Stimulated activated CD4-positive, alpha-beta T cell treated with anti-CD3 and anti-CD28 coated beads, Interleukin-2, amount 100 ng/mL, for 48 hours (primary cell): ENCODE data around the gene TIMM17B.
A peak's percentile ranks its signal among the peaks of the same experiment; 100 is the strongest.
"Not testable (repeated sequence)": the region's sequence is repeated elsewhere in the genome, so short reads cannot be mapped to it uniquely, and the experiment has no call there.

Experiments
- DNase-seq, 2 donors: peaks; one replicate each; pipeline ENCODE4 v3.0.0-alpha.2; 2020

The TIMM17B gene

DNA sequence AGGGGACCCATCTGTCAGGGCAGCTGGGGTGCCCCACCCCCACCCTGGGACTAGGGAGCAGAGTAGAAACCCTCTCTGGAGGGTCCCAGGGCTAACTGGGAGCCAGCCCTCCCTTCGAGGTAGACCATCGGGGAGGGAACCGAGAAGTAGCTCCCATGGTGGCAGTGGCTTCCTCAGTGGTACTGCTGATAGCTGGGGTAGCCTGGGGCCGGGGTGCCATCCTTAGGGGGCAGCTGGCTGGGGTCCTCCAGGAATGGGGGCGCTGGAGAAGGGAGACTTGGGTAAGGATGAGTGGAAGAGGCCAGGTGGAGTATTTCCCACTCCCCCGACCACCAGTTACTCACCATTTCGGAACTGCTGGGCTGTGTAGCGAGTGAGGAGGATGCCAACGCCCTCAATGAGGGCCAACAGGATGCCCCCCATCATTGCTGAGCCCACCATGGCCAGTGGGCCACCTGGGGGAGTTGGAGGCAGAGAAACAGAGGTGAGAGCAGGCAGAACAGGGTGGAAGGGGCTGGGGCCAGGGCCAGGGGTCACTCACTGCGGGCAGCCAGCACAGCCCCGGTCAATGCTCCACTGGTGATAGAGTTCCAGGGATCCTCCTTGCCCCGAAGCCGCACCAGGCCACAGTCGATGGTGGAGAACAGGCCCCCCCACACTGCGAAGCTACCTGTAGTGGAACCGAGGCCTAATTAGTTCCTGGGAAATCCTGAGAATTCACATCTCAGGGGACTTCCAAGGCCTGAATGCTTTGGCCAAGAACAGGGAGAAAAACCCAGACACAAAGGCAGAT, 3.8 kb downstream of the TIMM17B start:
- no peak for DNase-seq

DNA sequence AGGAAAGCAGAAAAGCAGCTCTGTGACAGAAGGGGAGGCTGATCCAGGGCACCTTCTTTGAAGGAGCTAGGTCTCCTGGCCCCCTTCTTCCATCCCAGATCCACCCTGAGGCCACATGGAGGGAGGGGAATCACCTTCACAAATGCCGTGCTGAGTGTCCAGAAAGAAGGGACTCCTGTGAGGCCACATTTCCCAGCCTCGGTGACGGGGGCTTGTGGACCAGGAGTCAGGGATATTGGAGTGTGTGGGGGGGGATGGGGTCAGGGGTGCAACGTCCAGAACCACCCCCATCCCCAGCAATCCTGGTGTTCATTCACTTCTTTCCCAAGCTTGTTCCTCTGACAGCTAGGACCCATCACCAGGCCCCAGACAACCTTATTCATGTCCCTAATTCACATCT, 4.7 kb downstream of the TIMM17B start:
- DNase-seq: no peak

DNA sequence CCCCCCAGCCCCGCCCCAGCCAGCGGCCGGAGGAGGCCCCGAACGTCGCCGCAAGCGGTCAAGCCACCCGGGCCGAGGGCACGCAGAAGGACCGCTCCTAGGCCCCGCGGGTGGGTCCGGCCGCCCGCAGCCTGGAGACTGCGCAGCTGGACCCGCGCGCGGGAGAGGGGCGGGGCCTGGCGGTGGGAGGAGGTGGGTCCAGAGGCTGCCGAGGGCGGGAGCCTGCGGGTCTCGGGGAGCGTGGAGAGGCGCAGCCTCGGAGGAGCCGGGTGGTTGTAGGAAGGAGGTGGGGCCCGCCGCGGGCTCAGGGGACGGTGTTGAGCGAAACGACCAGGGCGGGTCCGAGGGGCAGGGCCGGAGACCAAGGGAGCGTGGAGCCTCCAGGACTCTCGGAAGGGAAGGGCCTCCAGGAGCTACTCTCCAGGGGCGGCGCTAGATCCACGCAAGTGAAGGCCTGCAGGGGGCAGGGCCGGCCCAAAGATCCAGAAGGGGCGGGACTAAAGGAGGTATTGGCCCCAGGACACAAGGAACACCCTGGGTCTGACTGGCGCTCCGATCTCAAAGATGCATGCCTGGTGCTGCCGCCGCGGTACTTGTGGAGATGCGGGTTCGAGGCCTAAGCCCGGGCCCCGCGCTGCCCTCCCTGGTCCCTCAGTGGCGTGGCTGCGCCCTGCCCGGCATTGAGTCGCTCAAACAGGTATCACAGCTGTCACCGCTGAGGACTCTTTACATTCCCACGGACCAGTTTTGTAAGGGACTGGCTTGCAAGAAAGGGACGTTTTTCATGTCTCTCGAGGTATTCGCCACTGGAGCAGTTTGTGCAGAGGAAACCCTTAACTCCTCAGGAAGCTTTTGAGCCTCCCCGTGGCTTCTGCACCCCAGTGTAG, 5.9 kb downstream of the TIMM17B start:
- peak in 1 of 2 donors; percentile 57 for DNase-seq

DNA sequence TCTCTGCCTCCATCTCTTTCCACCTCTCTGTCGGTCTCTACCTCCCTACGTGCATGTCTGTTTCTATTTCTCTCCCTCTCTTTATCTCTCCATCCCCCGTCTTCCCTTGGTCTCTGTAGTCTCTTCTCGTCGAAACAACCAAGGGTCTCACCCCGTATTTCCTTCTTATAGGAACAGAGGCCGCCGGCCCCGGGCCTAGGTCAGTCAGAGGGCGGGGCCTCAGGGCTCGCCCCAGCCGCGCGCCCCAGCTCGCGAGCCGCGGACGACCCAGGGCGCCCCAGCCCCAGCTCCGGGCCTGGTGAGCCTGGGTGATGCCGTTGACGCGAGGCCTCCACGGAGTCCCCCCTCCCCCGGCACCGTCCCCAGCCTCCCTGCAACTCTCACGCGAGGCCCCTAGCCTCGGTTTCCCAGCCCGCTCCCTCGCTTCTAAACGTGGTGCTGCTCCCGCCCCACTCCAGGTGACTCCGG, 6.6 kb downstream of the TIMM17B start:
- DNase-seq: no peak

DNA sequence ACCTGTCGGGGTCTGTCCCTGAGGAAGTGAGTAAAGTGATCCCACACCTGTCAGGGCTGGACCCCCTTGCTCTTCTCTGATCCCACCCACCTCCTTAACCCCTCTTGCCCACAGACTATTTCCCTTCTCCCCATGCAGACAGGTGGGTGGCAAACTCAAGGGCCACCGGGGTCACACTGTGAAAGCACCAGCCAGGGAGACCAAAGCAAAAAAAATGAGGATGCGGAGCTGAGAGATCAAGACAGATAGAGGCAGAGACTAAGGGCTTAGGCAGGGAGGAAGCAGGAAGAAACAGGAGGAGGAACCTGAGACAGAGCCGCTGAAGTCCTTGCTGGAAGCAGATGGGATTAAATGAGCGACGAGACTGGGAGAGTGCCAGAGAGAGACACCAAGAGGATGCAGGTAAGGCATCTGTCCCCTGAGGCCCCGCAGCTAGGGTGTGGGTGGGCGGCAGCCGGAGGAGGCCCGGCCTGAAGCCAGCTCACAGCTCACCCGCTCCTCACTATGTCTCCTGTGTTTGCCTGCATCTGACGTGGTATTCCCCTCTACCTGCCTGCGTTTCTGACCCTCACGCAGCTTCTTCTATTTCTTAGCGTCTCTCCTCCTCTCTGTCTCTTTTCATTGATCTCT, 7.2 kb downstream of the TIMM17B start:
- no peak for DNase-seq

- not testable (repeated sequence) for DNase-seq
Measured at GRCh38 chrX:48886586-48886985, 11.0 kb downstream of the TIMM17B start.

GRCh38 chrX:48883729-48884128, 13.8 kb downstream of the TIMM17B start:
- no peak for DNase-seq

DNA sequence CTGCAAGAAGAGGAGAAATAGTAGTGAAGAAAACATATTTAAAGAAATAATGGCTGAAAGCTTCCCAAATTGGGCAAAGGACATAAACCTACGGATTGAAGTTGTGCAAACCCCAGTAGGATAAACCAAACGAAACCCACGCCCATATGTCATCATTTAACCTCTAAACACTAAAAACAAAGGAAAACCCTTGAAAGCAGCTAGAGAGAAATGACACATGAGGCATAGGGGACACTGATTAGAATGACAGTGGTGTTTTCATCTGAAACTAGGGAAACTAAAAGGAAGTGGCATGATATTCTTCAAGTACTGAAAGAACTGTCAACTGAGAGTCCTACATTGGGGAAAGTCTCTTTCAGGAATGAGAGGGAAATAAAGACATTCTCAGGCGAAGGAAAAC, 20.6 kb downstream of the TIMM17B start:
- not testable (repeated sequence) for DNase-seq

GRCh38 chrX:48872017-48872416, 25.6 kb downstream of the TIMM17B start:
- DNase-seq: not testable (repeated sequence)

GRCh38 chrX:48864210-48864609, 33.4 kb downstream of the TIMM17B start:
- DNase-seq: no peak

- no peak for DNase-seq
Measured at GRCh38 chrX:48854898-48855297, 42.7 kb downstream of the TIMM17B start.

- DNase-seq: not testable (repeated sequence)
Measured at GRCh38 chrX:48854121-48854804, 43.3 kb downstream of the TIMM17B start.

DNA sequence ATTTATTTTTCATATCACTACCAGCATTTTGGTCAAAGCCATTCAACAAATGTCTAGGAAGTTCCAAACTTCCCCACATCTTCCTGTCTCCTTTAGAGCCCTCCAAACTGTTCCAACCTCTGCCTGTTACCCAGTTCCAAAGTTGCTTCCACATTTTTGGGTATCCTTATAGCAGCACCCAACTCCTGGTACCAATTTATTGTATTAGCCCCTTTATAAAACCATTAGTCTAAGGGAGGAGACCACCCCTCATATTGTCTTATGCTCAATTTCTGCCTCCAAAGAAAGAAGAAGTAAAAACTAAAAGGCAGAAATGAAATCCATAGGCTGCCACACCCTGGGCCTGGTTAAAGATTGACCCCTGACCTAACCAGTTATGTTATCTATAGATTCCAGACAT, 44.1 kb downstream of the TIMM17B start:
- not testable (repeated sequence) for DNase-seq

- no peak for DNase-seq
Measured at GRCh38 chrX:48852857-48853256, 44.7 kb downstream of the TIMM17B start.

DNA sequence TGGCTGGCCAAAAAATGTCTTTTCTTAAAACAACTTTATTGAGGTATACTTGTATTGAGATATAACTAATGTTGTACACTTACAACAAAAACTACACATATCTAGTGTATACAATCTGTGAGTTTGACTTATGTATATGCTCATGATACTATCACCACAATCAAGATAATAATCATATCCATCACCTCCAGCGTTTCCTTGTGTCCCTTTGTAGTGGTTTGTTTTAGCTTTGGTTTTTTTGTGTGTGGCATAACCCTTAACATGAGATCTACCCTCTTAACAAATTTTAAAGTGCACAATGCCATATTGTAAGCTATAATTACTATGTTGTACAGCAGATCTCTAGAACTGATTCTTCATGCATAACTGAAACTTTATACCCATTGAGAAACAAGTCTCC, 48.7 kb downstream of the TIMM17B start:
- no peak for DNase-seq
